Mesenchymal stem cell (in vitro differentiated cells and primary cell): Measurements from ENCODE around the gene HPRT1.
A peak's percentile ranks its signal among the peaks of the same experiment; 100 is the strongest.

Source experiments
- DNase-seq: peaks from one replicate; pipeline ENCODE4 v3.0.0-alpha.2; 2013
- H2AFZ ChIP-seq: one replicate; pipeline ENCODE4 v1.6.1; 2013; ENCODE audit warnings: low read depth, mild to moderate bottlenecking, control low read depth, inconsistent platforms, low read length, moderate library complexity
- H2AK5ac ChIP-seq: 2 replicates; pipeline ENCODE4 v1.6.1; 2013; ENCODE audit warnings: low read length, moderate library complexity, mild to moderate bottlenecking, inconsistent platforms; ENCODE audit not compliant: severe bottlenecking
- H2BK120ac ChIP-seq: one replicate; pipeline ENCODE4 v1.6.1; 2013; ENCODE audit warnings: low read depth, mild to moderate bottlenecking, inconsistent platforms, low read length, moderate library complexity
- H2BK12ac ChIP-seq, 2 experiments: one replicate each; pipeline ENCODE4 v1.6.1; 2013; ENCODE audit warnings: inconsistent platforms in 2 of 2, low read length in 2 of 2, mild to moderate bottlenecking in 2 of 2, moderate library complexity in 2 of 2, control low read depth in 1 of 2
- H2BK15ac ChIP-seq: one replicate; pipeline ENCODE4 v1.6.1; 2013; ENCODE audit warnings: mild to moderate bottlenecking, low read depth, inconsistent platforms; ENCODE audit not compliant: poor library complexity, severe bottlenecking
- H2BK5ac ChIP-seq: 2 replicates; pipeline ENCODE4 v1.6.1; 2013; ENCODE audit warnings: low read depth, mild to moderate bottlenecking, low read length, control low read depth, inconsistent platforms; ENCODE audit not compliant: poor library complexity, severe bottlenecking
- H3K14ac ChIP-seq, 2 experiments: one replicate each; pipeline ENCODE4 v1.6.1; 2013; ENCODE audit warnings: inconsistent platforms in 2 of 2, low read length in 2 of 2, control low read depth in 1 of 2, mild to moderate bottlenecking in 1 of 2, moderate library complexity in 1 of 2
- H3K18ac ChIP-seq, 2 experiments: one replicate each; pipeline ENCODE4 v1.6.1; 2013; ENCODE audit warnings: inconsistent platforms in 2 of 2, low read length in 2 of 2, control low read depth in 1 of 2, low read depth in 1 of 2, mild to moderate bottlenecking in 1 of 2
- H3K23ac ChIP-seq, 2 experiments: one replicate each; pipeline ENCODE4 v1.6.1; 2013; ENCODE audit warnings: inconsistent platforms in 2 of 2, low read length in 2 of 2, mild to moderate bottlenecking in 2 of 2, moderate library complexity in 2 of 2, control low read depth in 1 of 2
- H3K27ac ChIP-seq: 2 replicates; pipeline ENCODE4 v1.5.1; 2013; ENCODE audit warnings: mild to moderate bottlenecking, moderate library complexity, low read length, control low read depth, inconsistent platforms; ENCODE audit not compliant: poor library complexity, severe bottlenecking
- H3K27me3 ChIP-seq, 2 experiments: 2 replicates each; pipeline versions ENCODE4 v1.6.1 to v1.7.0; 2013; ENCODE audit warnings: low read length in 2 of 2, mild to moderate bottlenecking in 2 of 2, moderate library complexity in 2 of 2, control low read depth in 1 of 2, inconsistent platforms in 1 of 2; ENCODE audit not compliant: control insufficient read depth in 1 of 2, insufficient read depth in 1 of 2
- H3K36me3 ChIP-seq, 2 experiments: 2 replicates each; pipeline versions ENCODE4 v1.6.1 to v1.7.0; 2013; ENCODE audit warnings: low read length in 2 of 2, control low read depth in 1 of 2, inconsistent platforms in 1 of 2, low read depth in 1 of 2, mild to moderate bottlenecking in 1 of 2; ENCODE audit not compliant: insufficient read depth in 2 of 2, control insufficient read depth in 1 of 2
- H3K4ac ChIP-seq, 2 experiments: one replicate each; pipeline ENCODE4 v1.6.1; 2013; ENCODE audit warnings: inconsistent platforms in 2 of 2, low read length in 2 of 2, mild to moderate bottlenecking in 2 of 2, moderate library complexity in 2 of 2, control low read depth in 1 of 2, low read depth in 1 of 2
- H3K4me1 ChIP-seq: 2 replicates; pipeline ENCODE4 v1.6.1; 2013; ENCODE audit warnings: low read depth, low read length, control low read depth; ENCODE audit not compliant: control insufficient read depth, insufficient read depth
- H3K4me2 ChIP-seq: 2 replicates; pipeline ENCODE4 v1.6.1; 2013; ENCODE audit warnings: low read length, mild to moderate bottlenecking, inconsistent platforms; ENCODE audit not compliant: poor library complexity, severe bottlenecking
- H3K4me3 ChIP-seq, 2 experiments: 2 replicates each; pipeline versions ENCODE4 v1.5.1 to v1.7.0; 2013; ENCODE audit warnings: low read length in 2 of 2, mild to moderate bottlenecking in 2 of 2, control low read depth in 1 of 2, low read depth in 1 of 2; ENCODE audit not compliant: insufficient read depth in 1 of 2
- H3K79me1 ChIP-seq: replicated peaks from 2 replicates; pipeline ENCODE4 v1.6.1; 2013; ENCODE audit warnings: mild to moderate bottlenecking, control low read depth, low read length, inconsistent platforms; ENCODE audit not compliant: poor library complexity, severe bottlenecking
- H3K9ac ChIP-seq: 2 replicates; pipeline ENCODE4 v1.7.0; 2013; ENCODE audit warnings: mild to moderate bottlenecking, low read length, moderate library complexity
- H3K9me3 ChIP-seq: 2 replicates; pipeline ENCODE4 v1.7.0; 2013; ENCODE audit warnings: mild to moderate bottlenecking, low read length; ENCODE audit not compliant: control insufficient read depth
- H4K8ac ChIP-seq: one replicate; pipeline ENCODE4 v1.6.1; 2013; ENCODE audit warnings: inconsistent platforms, mild to moderate bottlenecking, low read length, moderate library complexity
- H4K91ac ChIP-seq: one replicate; pipeline ENCODE4 v1.6.1; 2013; ENCODE audit warnings: mild to moderate bottlenecking, low read length, inconsistent platforms
- WGBS: methylation state at CpG from one replicate; pipeline ENCODE4 v1.1.7; 2013; ENCODE audit warnings: mixed read lengths; 5-methylcytosine and 5-hydroxymethylcytosine counted together

The HPRT1 gene

GRCh38 chrX:134423606-134424005 is 36.4 kb upstream of the HPRT1 start:
- 43% methylated on average over 1 of the region's 5 CpGs for WGBS
- Histone ChIP-seq H2BK12ac (no peak overlapping the region), H3K14ac (no peak overlapping the region), H3K4me3 (no peak overlapping the region), H3K79me1 (peaks cover 3% of the 10 kb centered on the region), H4K8ac (no peak overlapping the region), H3K4me1 (no peaks in the 10 kb centered on the region), H3K9ac (no peak overlapping the region), H3K4me2 (no peak overlapping the region), H2BK120ac (no peak overlapping the region), H3K9me3 (no peaks in the 10 kb centered on the region), H2BK5ac (no peak overlapping the region), H3K18ac (no peak overlapping the region), H3K36me3 (peaks cover 4 to 9% of the 10 kb centered on the region in 2 experiments), H2AK5ac (no peak overlapping the region), H3K4ac (no peak overlapping the region), H3K23ac (no peak overlapping the region), H3K27me3 (no peaks in the 10 kb centered on the region), H2AFZ (no peak overlapping the region), H4K91ac (no peak overlapping the region), H3K27ac (no peak overlapping the region), H2BK15ac (no peak overlapping the region)
- DNase-seq: peak; percentile 15

- Histone ChIP-seq H2AK5ac (no peak overlapping the region), H3K4me3 (no peak overlapping the region), H3K23ac (no peak overlapping the region), H2BK12ac (no peak overlapping the region), H3K4me1 (no peaks in the 10 kb centered on the region), H2BK15ac (no peak overlapping the region), H3K27ac (no peak overlapping the region), H3K18ac (no peak overlapping the region), H2AFZ (no peak overlapping the region), H3K4me2 (no peak overlapping the region), H3K79me1 (peaks cover 3% of the 10 kb centered on the region), H2BK120ac (no peak overlapping the region), H3K9ac (no peak overlapping the region), H4K8ac (no peak overlapping the region), H2BK5ac (no peak overlapping the region), H3K27me3 (no peaks in the 10 kb centered on the region), H3K4ac (no peak overlapping the region), H4K91ac (no peak overlapping the region), H3K9me3 (no peaks in the 10 kb centered on the region), H3K14ac (no peak overlapping the region), H3K36me3 (peaks cover 0 to 14% of the 10 kb centered on the region in 2 experiments)
- DNase-seq: no peak
- WGBS: 80% methylated on average over 3 of the region's 5 CpGs
Observed at GRCh38 chrX:134426281-134426680, 33.7 kb upstream of the HPRT1 start.

- H3K36me3 ChIP-seq: peaks cover 0 to 7% of the 10 kb centered on the region in 2 experiments
- H3K23ac ChIP-seq: no peak overlapping the region
- H3K9ac ChIP-seq: no peak overlapping the region
- no peaks in the 10 kb centered on the region for H3K27me3 ChIP-seq
- H4K91ac ChIP-seq: no peak overlapping the region
- no peaks in the 10 kb centered on the region for H3K4me1 ChIP-seq
- no peak overlapping the region for H2BK120ac ChIP-seq
- no peaks in the 10 kb centered on the region for H3K79me1 ChIP-seq
- H3K18ac ChIP-seq: no peak overlapping the region
- H2BK15ac ChIP-seq: no peak overlapping the region
- H2BK12ac ChIP-seq: no peak overlapping the region
- no peak overlapping the region for H2AK5ac ChIP-seq
- no peak overlapping the region for H2BK5ac ChIP-seq
- H2AFZ ChIP-seq: no peak overlapping the region
- peak; percentile 34 for DNase-seq
- no peak overlapping the region for H3K27ac ChIP-seq
- H3K4me3 ChIP-seq: no peak overlapping the region
- no peak overlapping the region for H3K14ac ChIP-seq
- H3K9me3 ChIP-seq: no peaks in the 10 kb centered on the region
- no CpG with 5 or more reads among the region's 2 CpGs for WGBS
- no peak overlapping the region for H3K4ac ChIP-seq
- H4K8ac ChIP-seq: no peak overlapping the region
- no peak overlapping the region for H3K4me2 ChIP-seq
Observed at GRCh38 chrX:134431894-134432293, 28.1 kb upstream of the HPRT1 start.

GRCh38 chrX:134435894-134436293 is 24.1 kb upstream of the HPRT1 start:
- WGBS: 100% methylated on average over 1 of the region's 6 CpGs
- H3K18ac ChIP-seq: no peak overlapping the region
- no peaks in the 10 kb centered on the region for H3K36me3 ChIP-seq
- H2BK5ac ChIP-seq: no peak overlapping the region
- H2BK12ac ChIP-seq: no peak overlapping the region
- H3K27me3 ChIP-seq: no peaks in the 10 kb centered on the region
- no peak overlapping the region for H4K91ac ChIP-seq
- H2BK120ac ChIP-seq: no peak overlapping the region
- H3K4ac ChIP-seq: no peak overlapping the region
- H3K4me3 ChIP-seq: no peak overlapping the region
- no peak overlapping the region for H3K23ac ChIP-seq
- no peak overlapping the region for H3K9ac ChIP-seq
- H3K4me1 ChIP-seq: no peaks in the 10 kb centered on the region
- no peak overlapping the region for H3K14ac ChIP-seq
- no peaks in the 10 kb centered on the region for H3K79me1 ChIP-seq
- DNase-seq: no peak
- no peaks in the 10 kb centered on the region for H3K9me3 ChIP-seq
- no peak overlapping the region for H4K8ac ChIP-seq
- H2BK15ac ChIP-seq: no peak overlapping the region
- H3K27ac ChIP-seq: no peak overlapping the region
- no peak overlapping the region for H3K4me2 ChIP-seq
- H2AFZ ChIP-seq: no peak overlapping the region
- no peak overlapping the region for H2AK5ac ChIP-seq
